Mammary epithelial cell (primary cell): ENCODE results near the gene TMPRSS11E.
"Not testable (repeated sequence)": the region's sequence is repeated elsewhere in the genome, so short reads cannot be mapped to it uniquely, and the experiment has no call there.

ENCODE experiments used
- EZH2 ChIP-seq: IDR thresholded peaks from 2 replicates; pipeline ENCODE4 v1.6.1; 2012; ENCODE audit warnings: low read length, inconsistent platforms, borderline replicate concordance
- TF ChIP-seq, protein P1 (sequence below), 2 donors: IDR thresholded peaks in 1 of 2; conservative IDR thresholded peaks in 1 of 2; 2 replicates each; pipeline ENCODE4 v1.5.1; 2011 to 2012; ENCODE audit warnings: inconsistent platforms in 2 of 2, low read length in 2 of 2, mild to moderate bottlenecking in 2 of 2, control low read depth in 1 of 2, low read depth in 1 of 2; ENCODE audit not compliant: insufficient read depth in 1 of 2; ENCODE audit errors: extremely low read depth in 1 of 2

DNA sequence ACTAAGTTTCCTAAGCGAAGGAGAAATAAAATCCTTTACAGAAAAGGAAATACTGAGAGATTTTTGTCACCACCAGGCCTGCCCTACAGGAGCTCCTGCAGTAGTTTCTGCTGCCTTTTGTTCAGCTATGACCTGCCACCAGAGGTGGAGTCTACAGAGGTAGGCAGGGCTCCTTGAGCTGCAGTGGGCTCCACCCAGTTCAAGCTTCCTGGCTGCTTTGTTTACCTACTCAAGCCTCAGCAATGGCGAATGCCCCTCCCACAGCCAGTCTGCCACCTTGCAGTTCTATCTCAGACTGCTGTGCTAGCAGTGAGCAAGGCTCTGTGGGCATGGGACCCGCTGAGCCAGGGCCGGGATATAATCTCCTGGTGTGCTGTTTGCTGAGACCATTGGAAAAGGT lies 57.6 kb downstream of the TMPRSS11E start:
- TF ChIP-seq, protein P1, sequence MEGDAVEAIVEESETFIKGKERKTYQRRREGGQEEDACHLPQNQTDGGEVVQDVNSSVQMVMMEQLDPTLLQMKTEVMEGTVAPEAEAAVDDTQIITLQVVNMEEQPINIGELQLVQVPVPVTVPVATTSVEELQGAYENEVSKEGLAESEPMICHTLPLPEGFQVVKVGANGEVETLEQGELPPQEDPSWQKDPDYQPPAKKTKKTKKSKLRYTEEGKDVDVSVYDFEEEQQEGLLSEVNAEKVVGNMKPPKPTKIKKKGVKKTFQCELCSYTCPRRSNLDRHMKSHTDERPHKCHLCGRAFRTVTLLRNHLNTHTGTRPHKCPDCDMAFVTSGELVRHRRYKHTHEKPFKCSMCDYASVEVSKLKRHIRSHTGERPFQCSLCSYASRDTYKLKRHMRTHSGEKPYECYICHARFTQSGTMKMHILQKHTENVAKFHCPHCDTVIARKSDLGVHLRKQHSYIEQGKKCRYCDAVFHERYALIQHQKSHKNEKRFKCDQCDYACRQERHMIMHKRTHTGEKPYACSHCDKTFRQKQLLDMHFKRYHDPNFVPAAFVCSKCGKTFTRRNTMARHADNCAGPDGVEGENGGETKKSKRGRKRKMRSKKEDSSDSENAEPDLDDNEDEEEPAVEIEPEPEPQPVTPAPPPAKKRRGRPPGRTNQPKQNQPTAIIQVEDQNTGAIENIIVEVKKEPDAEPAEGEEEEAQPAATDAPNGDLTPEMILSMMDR (conservative IDR thresholded peaks at IDR 0.05 in 1 of 2, IDR thresholded peaks at IDR 0.05 in 1 of 2; ENCODE audit: extremely low read depth in 1 of 2, insufficient read depth in 1 of 2, low read depth in 1 of 2, low read length in 2 of 2) = not testable (repeated sequence)
- not testable (repeated sequence) for TF ChIP-seq EZH2
